ENCODE results near the gene PRKAR2B.
"Not testable (repeated sequence)": the region's sequence is repeated elsewhere in the genome, so short reads cannot be mapped to it uniquely, and the experiment has no call there.

PRKAR2B gene

DNA sequence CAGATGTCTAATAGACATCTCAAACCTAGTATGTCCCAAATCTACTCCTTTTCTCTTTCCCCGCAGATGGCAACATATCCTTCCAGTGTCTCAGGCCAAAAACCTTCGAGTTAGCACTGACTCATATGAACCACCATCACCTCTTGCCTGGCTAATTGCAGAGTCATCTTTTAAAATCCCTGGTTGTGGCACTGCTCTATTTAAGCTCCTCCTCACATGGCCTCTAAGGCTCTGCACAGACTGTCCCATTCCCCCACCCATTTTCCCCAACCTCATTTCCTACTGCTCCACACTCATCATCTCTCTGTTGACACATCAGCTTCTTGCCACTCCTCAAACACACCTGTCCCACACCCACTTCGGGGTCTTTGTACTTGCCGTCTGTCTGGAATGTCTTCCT lies 107.5 kb downstream of the PRKAR2B start:
- TF ChIP-seq, protein P1, sequence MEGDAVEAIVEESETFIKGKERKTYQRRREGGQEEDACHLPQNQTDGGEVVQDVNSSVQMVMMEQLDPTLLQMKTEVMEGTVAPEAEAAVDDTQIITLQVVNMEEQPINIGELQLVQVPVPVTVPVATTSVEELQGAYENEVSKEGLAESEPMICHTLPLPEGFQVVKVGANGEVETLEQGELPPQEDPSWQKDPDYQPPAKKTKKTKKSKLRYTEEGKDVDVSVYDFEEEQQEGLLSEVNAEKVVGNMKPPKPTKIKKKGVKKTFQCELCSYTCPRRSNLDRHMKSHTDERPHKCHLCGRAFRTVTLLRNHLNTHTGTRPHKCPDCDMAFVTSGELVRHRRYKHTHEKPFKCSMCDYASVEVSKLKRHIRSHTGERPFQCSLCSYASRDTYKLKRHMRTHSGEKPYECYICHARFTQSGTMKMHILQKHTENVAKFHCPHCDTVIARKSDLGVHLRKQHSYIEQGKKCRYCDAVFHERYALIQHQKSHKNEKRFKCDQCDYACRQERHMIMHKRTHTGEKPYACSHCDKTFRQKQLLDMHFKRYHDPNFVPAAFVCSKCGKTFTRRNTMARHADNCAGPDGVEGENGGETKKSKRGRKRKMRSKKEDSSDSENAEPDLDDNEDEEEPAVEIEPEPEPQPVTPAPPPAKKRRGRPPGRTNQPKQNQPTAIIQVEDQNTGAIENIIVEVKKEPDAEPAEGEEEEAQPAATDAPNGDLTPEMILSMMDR (IDR thresholded peaks at IDR 0.05; ENCODE audit: control insufficient read depth, insufficient read depth, low read depth, low read length, missing control alignments) = no peak
- DNase-seq (ENCODE audit: low read depth) = no peak
- H3K4me3 ChIP-seq (ENCODE audit: control insufficient read depth, low read depth, low read length) = no peak overlapping the region

DNA sequence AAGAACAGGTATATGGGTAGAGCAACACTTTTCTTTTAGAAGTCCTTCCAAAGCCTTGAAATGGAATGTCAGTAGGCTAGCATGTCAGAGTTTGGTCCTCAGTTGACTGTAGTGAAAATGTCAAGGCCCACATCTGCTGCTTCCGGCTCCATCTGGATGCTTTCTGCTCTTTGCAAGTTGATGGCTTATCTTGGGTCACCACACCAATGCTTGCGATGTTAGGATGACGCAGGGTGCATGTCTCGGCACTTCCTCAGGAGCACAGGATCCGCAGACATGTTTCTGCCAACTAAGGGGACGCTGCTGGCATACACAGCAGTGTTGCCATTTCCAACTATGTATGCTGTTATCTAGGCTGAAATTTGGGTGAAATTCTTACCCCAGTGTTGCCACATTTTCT lies 110.3 kb downstream of the PRKAR2B start:
- no peak overlapping the region for H3K4me3 ChIP-seq (ENCODE audit: control insufficient read depth, low read depth, low read length)
- TF ChIP-seq, protein P1 (IDR thresholded peaks at IDR 0.05; ENCODE audit: control insufficient read depth, insufficient read depth, low read depth, low read length, missing control alignments) = no peak
- no peak for DNase-seq (ENCODE audit: low read depth)

DNA sequence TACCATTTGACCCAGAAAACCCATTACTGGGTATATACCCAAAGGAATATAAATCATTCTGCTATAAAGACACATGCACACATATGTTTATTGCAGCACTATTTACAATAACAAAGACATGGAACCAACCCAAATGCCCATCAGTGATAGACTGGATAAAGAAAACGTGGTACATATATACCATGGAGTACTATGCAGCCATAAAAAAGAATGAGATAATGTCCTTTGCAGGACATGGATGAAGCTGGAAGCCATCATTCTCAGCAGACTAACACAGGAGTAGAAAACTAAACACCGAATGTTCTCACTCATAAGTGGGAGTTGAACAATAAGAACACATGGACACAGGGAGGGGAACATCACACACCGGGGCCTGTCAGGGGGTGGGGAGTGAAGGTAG lies 111.2 kb downstream of the PRKAR2B start:
- H3K4me3 ChIP-seq (ENCODE audit: control insufficient read depth, low read depth, low read length); DNase-seq (ENCODE audit: low read depth): not testable (repeated sequence)

DNA sequence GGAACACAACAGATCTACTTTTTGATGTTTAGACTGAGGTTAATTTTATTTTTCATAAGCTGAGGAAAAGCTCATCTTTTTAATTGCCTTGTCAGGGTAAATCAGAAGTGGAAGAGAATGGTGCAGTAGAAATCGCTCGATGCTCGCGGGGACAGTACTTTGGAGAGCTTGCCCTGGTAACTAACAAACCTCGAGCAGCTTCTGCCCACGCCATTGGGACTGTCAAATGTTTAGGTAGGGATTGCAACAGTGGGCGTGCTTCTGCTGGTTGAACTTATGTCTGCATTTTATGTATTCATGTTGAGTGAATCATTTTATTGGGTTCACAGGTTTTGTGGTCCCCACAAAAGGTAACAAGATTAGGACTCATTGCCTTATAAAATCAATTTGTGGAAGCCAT lies 112.6 kb downstream of the PRKAR2B start:
- DNase-seq (ENCODE audit: low read depth) = no peak
- TF ChIP-seq, protein P1 (IDR thresholded peaks at IDR 0.05; ENCODE audit: control insufficient read depth, insufficient read depth, low read depth, low read length, missing control alignments) = no peak
- no peak overlapping the region for H3K4me3 ChIP-seq (ENCODE audit: control insufficient read depth, low read depth, low read length)

DNA sequence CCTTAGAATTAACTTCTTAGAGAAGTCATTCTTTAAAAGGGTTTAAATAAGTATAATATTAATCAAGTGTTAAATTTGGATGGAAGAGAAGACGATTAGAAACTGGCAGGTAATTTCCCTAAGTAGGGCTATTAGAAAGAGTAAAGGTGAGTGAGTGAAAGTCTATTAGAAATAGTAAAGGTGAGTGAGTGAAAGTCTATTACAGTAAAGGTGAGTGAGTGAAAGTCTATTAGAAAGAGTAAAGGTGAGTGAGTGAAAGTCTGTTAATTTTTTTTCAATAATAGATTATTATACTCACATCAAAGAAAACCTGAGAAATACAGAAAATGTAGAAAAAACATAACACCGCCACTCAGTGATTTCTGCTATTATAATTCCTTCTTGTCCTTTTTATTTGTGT lies 113.5 kb downstream of the PRKAR2B start:
- H3K4me3 ChIP-seq (ENCODE audit: control insufficient read depth, low read depth, low read length) = no peak overlapping the region
- TF ChIP-seq, protein P1 (IDR thresholded peaks at IDR 0.05; ENCODE audit: control insufficient read depth, insufficient read depth, low read depth, low read length, missing control alignments) = no peak
- DNase-seq (ENCODE audit: low read depth) = no peak

DNA sequence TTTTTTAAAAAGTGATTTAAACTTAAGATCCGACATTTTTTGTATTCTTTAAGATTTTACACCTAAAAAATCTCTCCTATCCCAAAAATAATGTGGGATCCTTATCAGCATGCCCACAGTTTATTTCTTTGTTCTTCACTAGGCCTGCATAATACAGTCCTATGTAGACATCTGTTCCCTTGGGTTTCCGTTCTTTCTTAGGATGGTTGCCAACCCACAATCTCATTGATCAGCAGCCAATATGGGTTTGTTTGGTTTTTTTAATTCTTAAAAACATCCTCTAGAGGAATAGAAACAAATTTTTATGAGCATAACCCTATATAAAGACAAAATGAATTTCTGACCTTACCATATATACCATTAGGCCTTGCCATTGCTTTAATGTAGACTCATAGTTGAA lies 115.9 kb downstream of the PRKAR2B start:
- DNase-seq (ENCODE audit: low read depth) = no peak
- TF ChIP-seq, protein P1 (IDR thresholded peaks at IDR 0.05; ENCODE audit: control insufficient read depth, insufficient read depth, low read depth, low read length, missing control alignments) = no peak
- no peak overlapping the region for H3K4me3 ChIP-seq (ENCODE audit: control insufficient read depth, low read depth, low read length)

DNA sequence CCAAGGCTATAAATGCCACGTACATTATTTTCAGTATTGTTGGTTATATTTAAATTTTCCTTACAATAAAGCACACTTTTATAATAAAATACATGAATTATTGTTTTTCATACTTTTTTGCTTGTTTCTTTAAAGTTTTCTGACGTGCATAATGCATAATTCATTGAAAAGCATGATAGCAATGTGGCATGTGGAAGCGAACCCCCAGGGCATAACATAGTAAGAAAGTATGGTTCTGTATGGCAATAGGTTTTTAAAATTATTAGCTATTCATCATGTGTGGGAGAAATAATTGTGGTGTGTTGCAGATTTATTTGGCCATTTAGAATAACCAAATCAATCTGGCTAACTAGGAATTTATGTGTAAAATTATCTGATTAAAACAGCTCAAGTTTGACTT lies 116.9 kb downstream of the PRKAR2B start:
- H3K4me3 ChIP-seq (ENCODE audit: control insufficient read depth, low read depth, low read length) = no peak overlapping the region
- TF ChIP-seq, protein P1 (IDR thresholded peaks at IDR 0.05; ENCODE audit: control insufficient read depth, insufficient read depth, low read depth, low read length, missing control alignments) = no peak
- DNase-seq (ENCODE audit: low read depth) = no peak

Measured in AG09309 (cell line).